ENCODE data around the gene GFI1.

- TF ChIP-seq CTCF (conservative IDR thresholded peaks at IDR 0.05; ENCODE audit: low read depth, low read length), result no peak
- no peak for TF ChIP-seq EZH2 (IDR thresholded peaks at IDR 0.05; ENCODE audit: borderline replicate concordance, low read depth, low read length, poor library complexity, severe bottlenecking)
Measured at GRCh38 chr1:92446546-92446945, 40.2 kb downstream of the GFI1 start.
